B cell (primary cell): ENCODE measurements around the gene CD226.

Experiments
- EZH2 ChIP-seq: IDR thresholded peaks from 2 replicates; pipeline ENCODE4 v1.6.1; 2012; ENCODE audit warnings: borderline replicate concordance, low read depth, mild to moderate bottlenecking, moderate library complexity, low read length; ENCODE audit not compliant: insufficient read depth, poor library complexity, severe bottlenecking
- TF ChIP-seq, protein P1 (sequence below): fragments of 200-600 bp; IDR thresholded peaks from one replicate; pipeline ENCODE4 v1.8.0; 2022; ENCODE audit warnings: antibody characterized with exemption, mild to moderate bottlenecking

DNA sequence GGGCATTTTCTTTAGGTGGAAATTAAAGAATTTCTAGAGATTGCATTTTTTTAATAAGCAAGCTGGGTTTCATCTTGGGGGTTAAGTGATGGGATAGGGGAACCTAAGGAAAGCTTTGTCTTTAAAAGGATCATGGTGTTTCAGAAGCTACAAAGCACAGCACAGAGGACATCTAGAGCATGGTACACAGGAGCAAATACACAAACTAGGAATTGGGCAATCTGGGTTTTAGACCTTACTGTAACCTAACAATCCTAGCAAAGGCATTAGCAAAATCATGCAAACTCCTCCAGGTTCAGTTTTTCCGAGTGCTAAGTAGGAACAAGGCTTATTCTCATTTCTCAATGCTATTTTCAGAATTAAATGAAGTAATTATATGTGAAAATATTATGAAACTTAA, 134.1 kb downstream of the CD226 start:
- TF ChIP-seq, protein P1, sequence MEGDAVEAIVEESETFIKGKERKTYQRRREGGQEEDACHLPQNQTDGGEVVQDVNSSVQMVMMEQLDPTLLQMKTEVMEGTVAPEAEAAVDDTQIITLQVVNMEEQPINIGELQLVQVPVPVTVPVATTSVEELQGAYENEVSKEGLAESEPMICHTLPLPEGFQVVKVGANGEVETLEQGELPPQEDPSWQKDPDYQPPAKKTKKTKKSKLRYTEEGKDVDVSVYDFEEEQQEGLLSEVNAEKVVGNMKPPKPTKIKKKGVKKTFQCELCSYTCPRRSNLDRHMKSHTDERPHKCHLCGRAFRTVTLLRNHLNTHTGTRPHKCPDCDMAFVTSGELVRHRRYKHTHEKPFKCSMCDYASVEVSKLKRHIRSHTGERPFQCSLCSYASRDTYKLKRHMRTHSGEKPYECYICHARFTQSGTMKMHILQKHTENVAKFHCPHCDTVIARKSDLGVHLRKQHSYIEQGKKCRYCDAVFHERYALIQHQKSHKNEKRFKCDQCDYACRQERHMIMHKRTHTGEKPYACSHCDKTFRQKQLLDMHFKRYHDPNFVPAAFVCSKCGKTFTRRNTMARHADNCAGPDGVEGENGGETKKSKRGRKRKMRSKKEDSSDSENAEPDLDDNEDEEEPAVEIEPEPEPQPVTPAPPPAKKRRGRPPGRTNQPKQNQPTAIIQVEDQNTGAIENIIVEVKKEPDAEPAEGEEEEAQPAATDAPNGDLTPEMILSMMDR, result no peak
- TF ChIP-seq EZH2, result no peak
